Neural progenitor cell (in vitro differentiated cells): ENCODE results near the gene FMNL2. TPM values are rescaled to one million over a fixed set of nuclear protein-coding genes. Genes with fewer than 3 reads are reported as not detected.

Experiments used
- DNase-seq: peaks from one replicate; pipeline ENCODE4 v3.0.0-alpha.2; 2016; ENCODE audit warnings: low spot score
- H2AFZ ChIP-seq: fragments of 200-600 bp; sonication (generic); replicated peaks from 2 replicates; pipeline ENCODE4 v1.6.1; 2016; ENCODE audit warnings: antibody characterized with exemption
- H3F3A ChIP-seq: fragments of 200-600 bp; sonication (generic); 2 replicates; pipeline ENCODE4 v1.6.1; 2016; ENCODE audit warnings: antibody characterized with exemption, low read depth
- H3K27ac ChIP-seq: fragments of 200-600 bp; sonication (generic); 2 replicates; pipeline ENCODE4 v1.5.1; 2016; ENCODE audit warnings: mild to moderate bottlenecking
- H3K27me3 ChIP-seq: fragments of 200-600 bp; sonication (generic); 2 replicates; pipeline ENCODE4 v1.6.1; 2016; ENCODE audit warnings: mild to moderate bottlenecking, moderate library complexity
- H3K36me3 ChIP-seq: fragments of 200-600 bp; sonication (generic); 2 replicates; pipeline ENCODE4 v1.5.1; 2016
- H3K4me1 ChIP-seq: fragments of 200-600 bp; sonication (generic); 2 replicates; pipeline ENCODE4 v1.6.1; 2016; ENCODE audit warnings: mixed run types
- H3K4me2 ChIP-seq: fragments of 200-600 bp; sonication (generic); 2 replicates; pipeline ENCODE4 v1.6.1; 2016
- H3K4me3 ChIP-seq: fragments of 200-600 bp; sonication (generic); 2 replicates; pipeline ENCODE4 v1.5.1; 2016
- H3K79me2 ChIP-seq: fragments of 200-600 bp; sonication (generic); 2 replicates; pipeline ENCODE4 v1.6.1; 2016; ENCODE audit warnings: low read depth
- H3K9ac ChIP-seq: fragments of 200-600 bp; sonication (generic); 2 replicates; pipeline ENCODE4 v1.6.1; 2016
- H3K9me3 ChIP-seq: fragments of 200-600 bp; sonication (generic); 2 replicates; pipeline ENCODE4 v1.5.1; 2016; ENCODE audit warnings: low read depth
- H4K20me1 ChIP-seq: fragments of 200-600 bp; sonication (generic); 2 replicates; pipeline ENCODE4 v1.6.1; 2016; ENCODE audit warnings: low read depth
- H3K27ac Mint-ChIP-seq: 3 replicates; pipeline ENCODE4 v1.8.0; 2021; ENCODE audit warnings: mixed read lengths
- H3K27me3 Mint-ChIP-seq: 2 replicates; pipeline ENCODE4 v1.8.0; 2022; ENCODE audit warnings: low read depth, mild to moderate bottlenecking, inconsistent platforms, moderate library complexity, mixed read lengths; ENCODE audit not compliant: insufficient read depth
- H3K36me3 Mint-ChIP-seq: 3 replicates; pipeline ENCODE4 v1.8.0; 2021; ENCODE audit warnings: mixed read lengths
- H3K4me1 Mint-ChIP-seq: 3 replicates; pipeline ENCODE4 v1.8.0; 2021; ENCODE audit warnings: mixed read lengths
- H3K4me3 Mint-ChIP-seq: 3 replicates; pipeline ENCODE4 v1.8.0; 2021; ENCODE audit warnings: mild to moderate bottlenecking, moderate library complexity, mixed read lengths
- H3K9me3 Mint-ChIP-seq: 3 replicates; pipeline ENCODE4 v1.8.0; 2020; ENCODE audit warnings: mixed read lengths
- EZH2 ChIP-seq: fragments of 200-600 bp; sonication (generic); IDR thresholded peaks from 2 replicates; pipeline ENCODE4 v1.6.1; 2017; ENCODE audit warnings: antibody characterized with exemption, mild to moderate bottlenecking, moderate library complexity
- EZH2phosphoT487 ChIP-seq: fragments of 200-600 bp; sonication (generic); IDR thresholded peaks from 2 replicates; pipeline ENCODE4 v1.6.1; 2017; ENCODE audit warnings: antibody characterized with exemption
- total RNA-seq: library from RNA; depleted of rRNA; stranded (reverse); fragments of >200 nt; gene quantifications from 2 replicates; pipeline ENCODE4 v1.2.3, GENCODE V29; 2015; ENCODE audit warnings: low replicate concordance
- TF ChIP-seq, protein P1 (sequence below): fragments of 200-600 bp; sonication (generic); IDR thresholded peaks from 2 replicates; pipeline ENCODE4 v1.5.1; 2017; ENCODE audit warnings: antibody characterized with exemption, mild to moderate bottlenecking

FMNL2 gene
- total RNA-seq, 1 donor from 2014 or later: 99.7 TPM

DNA sequence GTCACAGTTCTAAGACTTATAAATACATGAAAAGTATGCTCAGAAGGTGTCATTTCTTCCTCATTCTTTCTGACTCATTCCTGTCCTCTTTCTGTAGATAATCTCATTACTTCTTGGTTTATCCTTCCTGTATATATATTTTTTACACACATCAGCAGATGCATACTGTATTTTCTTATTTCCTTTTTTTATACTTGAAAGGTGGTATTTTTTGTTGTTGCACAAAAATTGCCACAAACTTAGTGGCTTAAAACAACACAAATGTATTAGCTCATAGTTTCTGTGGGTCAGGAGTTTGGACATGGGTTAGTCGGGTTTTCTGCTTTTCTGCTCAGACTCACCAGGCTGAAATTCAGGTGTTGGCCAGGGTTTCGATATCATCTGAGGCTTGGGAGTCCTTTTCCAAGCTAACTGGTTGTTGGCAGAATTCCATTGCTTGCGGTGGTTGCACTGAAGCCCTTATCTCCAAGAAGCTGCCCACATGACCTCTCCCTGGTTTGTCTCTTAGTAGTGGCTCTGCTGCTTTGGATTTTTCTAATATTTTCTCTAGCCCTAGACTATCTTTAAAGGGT, 162.6 kb downstream of the FMNL2 start:
- peaks cover 2% of the 10 kb centered on the region for H3K27me3 Mint-ChIP-seq
- peaks cover 20% of the 10 kb centered on the region for H3K36me3 Mint-ChIP-seq
- Histone ChIP-seq H3K36me3 (no peaks in the 10 kb centered on the region), H3K4me3 (no peak overlapping the region), H3K9ac (no peak overlapping the region), H4K20me1 (peaks cover 52% of the 10 kb centered on the region), H3K4me1 (peaks cover 28% of the 10 kb centered on the region), H3K27me3 (no peaks in the 10 kb centered on the region), H3K27ac (no peak overlapping the region), H3K4me2 (no peak overlapping the region), H3F3A (peaks cover 22% of the 10 kb centered on the region), H2AFZ (no peak overlapping the region), H3K9me3 (no peaks in the 10 kb centered on the region), H3K79me2 (peaks cover 94% of the 10 kb centered on the region)
- no peak for DNase-seq
- H3K4me1 Mint-ChIP-seq: peaks cover 22% of the 10 kb centered on the region
- peaks cover 30% of the 10 kb centered on the region for H3K9me3 Mint-ChIP-seq
- no peak overlapping the region for H3K27ac Mint-ChIP-seq
- no peak overlapping the region for H3K4me3 Mint-ChIP-seq
- TF ChIP-seq EZH2 (no peak), EZH2phosphoT487 (no peak)
- TF ChIP-seq, protein P1, sequence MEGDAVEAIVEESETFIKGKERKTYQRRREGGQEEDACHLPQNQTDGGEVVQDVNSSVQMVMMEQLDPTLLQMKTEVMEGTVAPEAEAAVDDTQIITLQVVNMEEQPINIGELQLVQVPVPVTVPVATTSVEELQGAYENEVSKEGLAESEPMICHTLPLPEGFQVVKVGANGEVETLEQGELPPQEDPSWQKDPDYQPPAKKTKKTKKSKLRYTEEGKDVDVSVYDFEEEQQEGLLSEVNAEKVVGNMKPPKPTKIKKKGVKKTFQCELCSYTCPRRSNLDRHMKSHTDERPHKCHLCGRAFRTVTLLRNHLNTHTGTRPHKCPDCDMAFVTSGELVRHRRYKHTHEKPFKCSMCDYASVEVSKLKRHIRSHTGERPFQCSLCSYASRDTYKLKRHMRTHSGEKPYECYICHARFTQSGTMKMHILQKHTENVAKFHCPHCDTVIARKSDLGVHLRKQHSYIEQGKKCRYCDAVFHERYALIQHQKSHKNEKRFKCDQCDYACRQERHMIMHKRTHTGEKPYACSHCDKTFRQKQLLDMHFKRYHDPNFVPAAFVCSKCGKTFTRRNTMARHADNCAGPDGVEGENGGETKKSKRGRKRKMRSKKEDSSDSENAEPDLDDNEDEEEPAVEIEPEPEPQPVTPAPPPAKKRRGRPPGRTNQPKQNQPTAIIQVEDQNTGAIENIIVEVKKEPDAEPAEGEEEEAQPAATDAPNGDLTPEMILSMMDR: no peak

- H3K4me3 Mint-ChIP-seq: no peak overlapping the region
- no peak overlapping the region for H3K4me3 ChIP-seq
- H2AFZ ChIP-seq: no peak overlapping the region
- no peak overlapping the region for H3K9ac ChIP-seq
- H4K20me1 ChIP-seq: peaks cover 42% of the 10 kb centered on the region
- peaks cover 91% of the 10 kb centered on the region for H3K79me2 ChIP-seq
- H3K36me3 ChIP-seq: no peaks in the 10 kb centered on the region
- H3K27ac Mint-ChIP-seq: no peak overlapping the region
- no peak overlapping the region for H3K4me2 ChIP-seq
- H3K27ac ChIP-seq: no peak overlapping the region
- H3F3A ChIP-seq: peaks cover 4% of the 10 kb centered on the region
- DNase-seq: no peak
- TF ChIP-seq EZH2 (no peak), EZH2phosphoT487 (no peak)
- TF ChIP-seq, protein P1: no peak
- H3K4me1 Mint-ChIP-seq: peaks cover 9% of the 10 kb centered on the region
- no peaks in the 10 kb centered on the region for H3K27me3 ChIP-seq
- peaks cover 5% of the 10 kb centered on the region for H3K27me3 Mint-ChIP-seq
- H3K9me3 ChIP-seq: no peaks in the 10 kb centered on the region
- peaks cover 12% of the 10 kb centered on the region for H3K4me1 ChIP-seq
- H3K36me3 Mint-ChIP-seq: peaks cover 30% of the 10 kb centered on the region
- peaks cover 40% of the 10 kb centered on the region for H3K9me3 Mint-ChIP-seq
Observed at GRCh38 chr2:152499331-152499816, 164.4 kb downstream of the FMNL2 start.

DNA sequence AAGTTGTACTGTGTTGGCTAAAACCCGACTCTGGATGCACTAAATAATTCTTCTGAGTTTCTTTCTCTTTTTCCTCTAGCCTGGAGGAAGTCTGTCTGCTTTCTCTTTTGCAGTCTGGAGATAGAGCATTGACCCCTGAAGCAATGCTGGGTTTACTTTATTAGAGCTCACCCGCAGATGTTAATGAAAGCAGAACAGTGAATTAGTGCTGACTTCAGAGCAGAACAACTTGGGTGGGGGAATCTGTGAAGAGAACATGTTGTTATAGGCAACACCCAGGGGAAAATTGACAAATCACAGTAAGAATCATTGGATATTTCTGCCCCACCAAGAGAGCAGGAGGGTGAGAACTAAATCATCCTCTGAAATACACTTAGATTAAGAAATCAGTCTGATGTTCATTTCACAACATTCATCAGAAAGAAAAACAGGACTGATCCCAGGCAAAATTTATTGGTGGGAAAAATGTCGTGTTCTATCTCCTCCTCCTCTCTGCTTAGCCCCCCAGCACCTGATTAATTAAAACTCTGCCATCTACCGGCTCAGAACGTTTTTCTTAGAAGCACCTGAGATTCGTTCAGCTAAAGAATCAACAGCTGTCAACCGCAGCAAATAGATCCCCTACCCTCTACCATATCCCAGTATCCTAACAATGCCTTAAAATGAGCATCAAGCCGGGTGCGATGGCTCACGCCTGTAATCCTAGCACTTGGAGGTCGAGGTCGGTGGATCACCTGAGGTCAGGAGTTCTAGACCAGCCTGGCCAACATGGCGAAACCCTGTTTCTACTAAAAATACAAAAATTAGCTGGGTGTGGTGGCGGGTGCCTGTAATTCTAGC, 165.1 kb downstream of the FMNL2 start:
- H4K20me1 ChIP-seq: peaks cover 42% of the 10 kb centered on the region
- no peak overlapping the region for H3K4me3 ChIP-seq
- no peaks in the 10 kb centered on the region for H3K9me3 ChIP-seq
- Mint-ChIP-seq H3K4me1 (peaks cover 6% of the 10 kb centered on the region), H3K36me3 (peaks cover 30% of the 10 kb centered on the region), H3K27me3 (peaks cover 5% of the 10 kb centered on the region), H3K4me3 (no peak overlapping the region), H3K27ac (peak overlapping the region; percentile 69), H3K9me3 (peaks cover 39% of the 10 kb centered on the region)
- H3F3A ChIP-seq: no peaks in the 10 kb centered on the region
- H2AFZ ChIP-seq: no peak overlapping the region
- H3K79me2 ChIP-seq: peaks cover 90% of the 10 kb centered on the region
- H3K9ac ChIP-seq: no peak overlapping the region
- H3K36me3 ChIP-seq: no peaks in the 10 kb centered on the region
- H3K27me3 ChIP-seq: no peaks in the 10 kb centered on the region
- TF ChIP-seq, protein P1: no peak
- TF ChIP-seq EZH2: no peak
- no peak for TF ChIP-seq EZH2phosphoT487
- no peak overlapping the region for H3K27ac ChIP-seq
- H3K4me1 ChIP-seq: peaks cover 11% of the 10 kb centered on the region
- DNase-seq: no peak
- no peak overlapping the region for H3K4me2 ChIP-seq
